GM19455 (cell line): ENCODE data around the gene IL31RA.

Source experiments
- ATAC-seq: cut with Tn5 transposase; IDR thresholded peaks from one replicate; pipeline ENCODE4 v1.9.1; 2021; ENCODE audit not compliant: unreplicated experiment

Gene IL31RA

GRCh38 chr5:55858104-55858503, 6.9 kb downstream of the IL31RA start:
- no peak for ATAC-seq

DNA sequence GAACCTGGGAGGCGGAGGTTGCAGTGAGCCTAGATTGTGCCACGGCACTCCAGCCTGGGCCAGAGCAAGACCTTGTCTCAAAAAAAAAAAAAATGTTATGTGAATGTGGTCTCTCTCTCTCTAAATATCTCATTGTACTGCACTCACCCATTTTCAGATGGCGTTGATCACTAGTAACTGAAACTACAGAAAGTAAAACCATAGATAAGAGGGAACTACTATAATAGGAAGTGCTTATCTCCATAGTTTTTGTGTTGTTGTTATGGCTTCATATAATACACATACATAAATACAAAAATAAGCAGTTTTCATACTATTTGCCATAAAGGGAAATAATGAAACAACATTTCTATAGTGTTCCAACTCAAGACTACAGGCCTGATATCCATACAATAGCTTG, 9.1 kb downstream of the IL31RA start:
- ATAC-seq = no peak

DNA sequence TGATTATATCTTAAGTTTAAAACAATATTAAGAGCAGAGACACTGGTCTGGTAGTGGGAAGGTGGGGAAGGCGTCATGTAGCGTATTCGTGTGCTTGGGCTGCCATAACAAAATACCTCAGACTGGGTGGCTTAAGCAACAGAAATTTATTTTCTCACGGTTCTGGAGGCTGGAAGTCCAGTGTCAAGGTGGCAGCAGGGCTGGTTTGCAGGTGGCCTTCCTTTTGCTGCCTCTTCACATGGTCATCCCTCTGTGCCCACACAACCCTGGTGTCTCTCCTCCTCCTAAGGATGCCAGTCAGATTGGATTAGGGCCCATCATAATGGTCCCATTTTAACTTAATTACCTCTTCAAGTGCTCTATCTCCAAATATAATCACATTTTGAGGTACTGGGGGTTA, 9.6 kb downstream of the IL31RA start:
- ATAC-seq = no peak

GRCh38 chr5:55864606-55865541, 13.7 kb downstream of the IL31RA start:
- ATAC-seq = no peak

GRCh38 chr5:55865831-55866230, 14.7 kb downstream of the IL31RA start:
- ATAC-seq = no peak

GRCh38 chr5:55866485-55866884, 15.3 kb downstream of the IL31RA start:
- ATAC-seq = no peak

DNA sequence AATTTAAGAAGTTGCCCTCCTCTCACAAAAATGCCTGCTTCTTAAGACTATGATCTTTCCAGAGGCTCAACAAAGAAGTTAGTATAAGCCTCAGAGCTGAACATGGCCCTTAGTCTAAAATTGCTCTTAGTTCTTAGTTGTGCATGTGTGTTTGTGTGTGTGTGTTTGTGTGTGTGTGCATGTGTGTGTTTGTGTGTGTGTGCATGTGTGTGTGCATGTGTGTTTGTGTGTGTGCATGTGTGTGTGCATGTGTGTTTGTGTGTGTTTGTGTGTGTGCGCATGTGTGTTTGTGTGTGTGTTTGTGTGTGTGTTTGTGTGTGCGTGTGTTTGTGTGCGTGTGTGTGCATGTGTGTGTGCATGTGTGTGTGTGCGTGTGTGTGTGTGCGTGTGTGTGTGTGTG, 15.8 kb downstream of the IL31RA start:
- ATAC-seq = no peak

GRCh38 chr5:55868846-55869245, 17.7 kb downstream of the IL31RA start:
- ATAC-seq = no peak

- no peak for ATAC-seq
Observed at GRCh38 chr5:55869847-55870246, 18.7 kb downstream of the IL31RA start.

DNA sequence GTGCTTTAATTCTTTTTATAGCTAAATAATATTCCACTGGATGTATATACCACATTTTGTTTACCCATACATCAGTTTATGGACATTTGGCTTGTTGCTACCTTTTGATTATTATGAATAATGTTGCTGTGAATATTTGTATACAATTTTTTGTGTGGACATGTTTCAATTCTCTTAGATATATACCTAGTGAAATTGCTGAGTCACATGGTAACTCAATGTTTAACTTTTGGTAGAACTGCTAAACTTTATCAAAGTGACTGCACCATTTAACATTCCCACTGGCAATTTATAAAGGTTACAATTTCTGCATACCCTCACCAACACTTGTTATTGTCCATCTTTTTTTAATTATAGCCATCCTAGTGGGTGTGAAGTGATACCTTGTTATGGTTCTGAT, 22.1 kb downstream of the IL31RA start:
- ATAC-seq = no peak

DNA sequence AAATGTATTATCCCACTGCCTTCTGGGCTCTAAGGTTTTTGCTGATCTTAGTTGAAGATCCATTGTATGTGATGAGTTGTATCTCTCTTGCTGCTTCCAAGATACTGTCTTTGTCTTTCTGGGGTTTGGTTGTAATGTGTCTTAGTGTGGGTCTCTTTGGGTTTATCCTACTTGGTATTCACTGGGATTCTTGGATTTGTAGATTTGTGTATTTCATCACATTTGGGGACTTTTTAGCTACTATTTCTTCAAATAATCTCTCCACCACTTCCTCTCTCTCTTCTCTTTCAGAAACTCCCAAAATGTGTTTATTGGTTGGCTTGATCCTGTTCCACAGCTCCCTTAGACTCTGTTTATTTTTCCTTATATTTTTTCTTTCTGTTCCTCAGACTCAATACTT, 26.5 kb downstream of the IL31RA start:
- ATAC-seq = no peak

DNA sequence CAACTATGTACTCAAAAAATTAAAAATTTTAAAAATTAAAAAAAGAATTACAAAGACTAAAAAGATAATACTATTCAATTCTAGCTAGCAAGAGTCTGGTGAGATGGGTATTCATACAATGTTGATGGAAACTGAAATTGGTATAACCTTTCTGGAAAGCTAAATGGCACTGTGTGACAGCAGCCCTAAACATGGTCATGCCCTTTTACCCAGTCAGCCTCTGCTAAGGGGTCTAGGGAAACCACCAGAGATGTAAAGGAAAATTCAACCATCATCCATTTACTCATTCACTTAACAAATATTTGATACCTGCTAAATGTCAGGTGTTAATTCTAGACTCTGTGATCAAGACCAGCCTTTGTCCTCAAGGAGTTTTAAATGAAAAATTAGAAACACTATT, 29.3 kb downstream of the IL31RA start:
- no peak for ATAC-seq

DNA sequence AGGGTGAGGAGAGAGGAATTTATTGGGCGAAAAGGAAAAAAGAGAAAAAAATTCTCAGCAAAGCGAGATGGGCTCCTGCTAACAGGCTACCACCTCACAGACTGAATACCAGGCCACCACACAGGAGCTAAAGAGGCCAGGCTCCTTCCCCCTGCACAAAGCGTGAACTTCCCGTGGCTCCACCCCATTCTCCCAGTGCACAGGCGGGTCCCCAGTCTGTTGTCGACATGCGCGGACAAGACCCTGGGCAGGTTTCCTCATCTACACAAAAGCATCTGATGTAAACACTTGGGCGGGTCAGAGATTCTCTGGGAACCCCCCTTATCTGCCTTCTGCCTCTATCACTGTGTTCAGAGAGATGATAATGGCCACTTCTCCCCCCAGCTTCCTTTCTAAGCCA, 34.2 kb downstream of the IL31RA start:
- ATAC-seq = no peak

DNA sequence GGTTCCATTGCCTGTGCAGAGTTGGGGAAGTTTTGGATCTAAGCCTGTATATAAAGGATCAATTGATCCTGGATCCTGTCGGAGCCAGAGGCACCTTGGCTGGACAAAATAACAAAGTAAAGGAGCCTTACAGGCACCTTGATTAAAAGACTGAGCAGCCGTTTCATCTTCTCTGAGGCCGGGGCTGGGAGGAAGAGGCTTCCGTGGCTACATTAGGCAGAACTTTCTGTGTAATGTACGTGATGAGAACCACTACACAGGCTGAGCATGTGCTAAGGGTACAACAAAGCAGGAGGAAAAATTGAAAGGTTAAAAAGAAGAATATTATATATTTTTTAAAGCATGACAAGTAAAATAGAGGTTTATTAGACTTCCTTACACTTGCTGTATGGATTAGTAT, 37.0 kb downstream of the IL31RA start:
- no peak for ATAC-seq

DNA sequence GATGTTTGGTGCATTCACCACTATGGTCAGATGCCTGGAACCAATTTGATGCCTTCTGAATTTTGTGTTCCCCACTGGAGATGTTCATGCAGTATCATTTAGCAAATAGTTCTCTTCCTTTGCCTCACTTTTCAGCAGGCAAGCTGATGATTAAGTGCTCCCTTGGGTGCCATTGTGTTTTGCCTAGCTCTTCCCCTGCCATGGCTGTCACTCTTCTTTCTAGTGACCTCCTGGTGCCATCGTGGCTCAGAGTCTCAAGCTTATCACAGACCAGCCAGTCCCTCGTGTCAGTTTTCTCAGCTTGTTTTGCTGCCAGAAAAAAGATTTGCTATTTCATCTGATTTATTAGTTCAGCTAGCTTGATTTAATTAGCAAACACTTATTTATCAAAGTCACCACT, 41.3 kb downstream of the IL31RA start:
- no peak for ATAC-seq

- no peak for ATAC-seq
Observed at GRCh38 chr5:55894135-55894534, 43.0 kb downstream of the IL31RA start.

DNA sequence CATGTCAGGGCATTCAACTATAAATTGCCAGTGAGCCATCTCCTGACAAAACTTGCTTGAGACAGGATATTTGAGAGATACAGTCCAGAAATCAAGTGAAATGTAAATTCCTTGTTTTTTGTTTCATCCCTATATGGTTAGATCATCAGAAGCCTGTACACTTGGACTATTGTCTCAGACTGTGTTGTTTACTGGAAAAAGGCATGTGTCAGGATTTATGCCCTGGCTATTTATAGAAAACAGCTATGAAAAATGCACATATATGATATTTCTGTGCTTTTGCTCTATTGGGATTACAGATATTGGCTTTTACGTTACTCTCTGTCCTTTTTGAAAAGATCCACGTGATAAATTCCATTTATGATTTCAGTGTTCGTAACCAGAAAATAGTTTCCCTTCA, 44.2 kb downstream of the IL31RA start:
- no peak for ATAC-seq

DNA sequence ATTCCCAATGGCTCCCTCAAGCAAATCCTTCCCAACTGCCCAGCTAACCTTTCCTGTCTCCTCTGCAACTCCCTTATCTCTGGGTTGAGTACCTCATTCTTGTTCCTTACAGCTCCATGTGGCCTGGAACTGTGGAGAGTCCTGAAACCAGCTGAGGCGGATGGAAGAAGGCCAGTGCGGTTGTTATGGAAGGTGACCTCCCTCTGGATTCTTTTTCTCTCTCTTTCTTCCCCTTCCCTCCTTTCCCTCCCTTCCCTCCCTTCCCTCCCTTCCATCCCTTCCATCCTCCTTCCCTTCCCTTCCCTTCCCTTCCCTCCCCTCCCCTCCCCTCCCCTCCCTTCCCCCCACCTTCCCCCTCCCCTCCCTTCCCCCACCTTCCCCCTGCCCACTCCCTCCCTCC, 45.1 kb downstream of the IL31RA start:
- ATAC-seq = no peak

GRCh38 chr5:55896663-55897062, 45.5 kb downstream of the IL31RA start:
- no peak for ATAC-seq

DNA sequence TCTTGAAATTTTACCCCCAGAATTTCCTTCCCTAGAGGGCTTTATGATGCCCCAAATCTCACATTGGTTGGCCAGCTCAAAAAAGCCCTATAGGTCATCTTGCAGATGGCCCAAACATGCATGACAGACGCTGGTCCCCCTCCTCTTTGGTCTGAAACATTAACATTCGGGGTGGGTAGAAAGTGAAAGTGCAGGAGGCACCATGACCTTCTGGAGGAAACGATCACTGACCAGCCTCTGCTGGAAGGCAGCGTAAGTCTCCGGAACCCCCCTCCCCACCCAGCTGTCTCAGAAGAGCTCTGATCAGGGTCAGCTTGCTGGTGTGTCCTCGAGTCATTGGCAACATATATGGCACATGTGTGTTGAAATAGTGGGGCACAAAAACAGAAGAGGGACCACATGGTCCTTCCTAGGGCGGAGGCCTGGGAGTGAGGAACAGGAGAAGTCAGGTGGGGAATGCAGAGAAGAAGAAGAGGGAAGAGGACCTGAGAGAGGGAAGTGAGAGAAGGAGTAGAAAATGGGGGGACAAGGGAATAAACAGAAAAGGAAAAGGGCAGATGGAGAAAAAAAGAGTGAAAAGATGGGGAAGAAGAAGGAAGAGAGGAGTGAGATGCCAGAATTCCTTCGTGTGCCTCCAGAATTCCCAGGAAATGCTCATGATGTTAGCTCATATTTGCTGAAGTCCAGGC, 46.2 kb downstream of the IL31RA start:
- no peak for ATAC-seq

DNA sequence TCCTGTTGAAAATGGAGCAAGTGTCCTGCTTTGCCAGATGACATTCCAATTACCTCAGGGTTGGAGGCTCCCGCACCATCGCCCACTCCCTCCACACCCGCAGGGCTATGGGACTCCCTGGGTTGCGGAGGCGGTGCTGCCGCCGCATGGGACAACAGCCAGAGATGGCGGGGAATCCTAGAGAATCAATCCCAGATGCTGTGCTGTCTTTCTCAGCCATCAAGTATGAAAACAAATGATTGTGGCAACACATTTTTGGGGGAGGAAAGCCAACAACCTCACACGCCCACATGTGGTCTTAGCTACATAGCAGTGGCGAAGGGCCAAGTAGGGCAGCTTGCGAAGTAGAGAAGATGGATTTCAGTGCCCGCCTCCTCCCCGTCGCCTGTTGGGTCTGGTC, 46.7 kb downstream of the IL31RA start:
- no peak for ATAC-seq

DNA sequence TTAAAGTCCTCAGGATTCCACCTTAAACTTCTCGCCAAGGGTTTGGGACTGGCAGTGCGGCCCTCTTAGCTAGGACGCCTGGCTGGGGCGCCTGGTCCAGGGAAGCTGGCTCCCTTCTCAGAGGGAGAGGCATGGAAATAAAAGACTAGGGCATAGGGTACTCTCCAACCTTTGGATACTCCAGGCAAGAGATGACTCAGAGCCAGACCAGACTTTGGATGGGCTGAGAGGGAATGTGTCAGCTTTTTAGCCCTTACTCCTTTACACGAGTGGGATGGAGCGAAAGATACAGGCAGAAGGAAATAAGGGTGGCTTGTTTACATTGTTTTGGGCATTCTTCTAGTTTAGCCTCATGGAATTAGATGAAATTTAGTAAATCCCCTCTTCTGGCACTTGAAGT, 48.2 kb downstream of the IL31RA start:
- ATAC-seq = no peak
